IMR-90 (cell line): ENCODE data around the gene PRPSAP1.

Experiments used
- CTCF ChIP-seq: conservative IDR thresholded peaks from 2 replicates; pipeline ENCODE4 v1.5.1; 2012; ENCODE audit warnings: mild to moderate bottlenecking, low read depth, low read length, improper control_type of control experiment
- POLR2A ChIP-seq: IDR thresholded peaks from 2 replicates; pipeline ENCODE4 v1.6.1; 2012; ENCODE audit warnings: mild to moderate bottlenecking, low read depth, low read length

- TF ChIP-seq POLR2A (no peak), CTCF (no peak)
These were observed 1.1 kb upstream of the PRPSAP1 start for GRCh38 chr17:76354747-76355310.
